Ovary (tissue), 9 donors: ENCODE results near the gene HSPH1. TPM values are rescaled to one million over a fixed set of nuclear protein-coding genes. Genes with fewer than 3 reads are reported as not detected.

Experiments used
- DNase-seq, 5 donors: peaks; one replicate each; pipeline ENCODE4 v3.0.0-alpha.2; 2019 to 2020
- H3K27ac ChIP-seq, 2 donors: fragments of 200-600 bp; one replicate each; pipeline versions ENCODE4 v1.5.1 to v1.8.0; 2019 to 2022
- H3K27me3 ChIP-seq: fragments of 200-600 bp; one replicate; pipeline ENCODE4 v1.8.0; 2022
- H3K36me3 ChIP-seq: fragments of 200-600 bp; sonication (generic); one replicate; pipeline ENCODE4 v1.5.1; 2019
- H3K4me1 ChIP-seq: one replicate; pipeline ENCODE4 v1.8.1; 2013; ENCODE audit warnings: mild to moderate bottlenecking, moderate library complexity; ENCODE audit not compliant: insufficient read depth
- H3K4me3 ChIP-seq: fragments of 200-600 bp; sonication (generic); one replicate; pipeline ENCODE4 v1.5.1; 2017
- H3K9me3 ChIP-seq, 2 donors: fragments of 200-600 bp in 1 of 2; sonication (generic) in 1 of 2; one replicate each; pipeline versions ENCODE4 v1.5.1 to v1.8.1; 2013 to 2019; ENCODE audit warnings: mild to moderate bottlenecking in 1 of 2, moderate library complexity in 1 of 2
- EP300 ChIP-seq: sonication (generic); formaldehyde crosslinking; IDR thresholded peaks from one replicate; pipeline ENCODE4 v1.6.1; 2017; ENCODE audit warnings: antibody characterized with exemption
- POLR2A ChIP-seq: fragments of 450-650 bp; IDR thresholded peaks from one replicate; pipeline ENCODE4 v1.6.1; 2017; ENCODE audit warnings: antibody characterized with exemption, mild to moderate bottlenecking, moderate library complexity
- WGBS, 3 donors: extraction: QIAGEN DNeasy Blood & Tissue Kit in 1 of 3; methylation state at CpG; one replicate each; pipeline versions ENCODE4 v1.1.5 to v1.1.7; 2013 to 2017; 5-methylcytosine and 5-hydroxymethylcytosine counted together
- intact Hi-C, 4 donors: fragments of 100-400 bp; cut with DNase I; formaldehyde crosslinking; loops; one replicate each; pipeline versions ENCODE4 v1.11.0 to v1.15.1; 2022 to 2023
- polyA plus RNA-seq, 2 donors: library from polyadenylated mRNA; stranded (reverse); fragments of 200-250 nt in 1 of 2; fragments of 350-450 nt in 1 of 2; fragmentation: Illumina TruSeq in 1 of 2; extraction: RNeasy Lipid Tissue Mini Kit (QIAGEN cat#74804) in 1 of 2; gene quantifications; one replicate each; pipeline ENCODE4 v1.2.3, GENCODE V29; 2013 to 2014
- total RNA-seq, 7 donors: library from RNA; depleted of rRNA in 2 of 7; stranded (reverse); fragments of >200 nt in 2 of 7; fragmentation: NEBNext Ultra II Directional in 3 of 7; extraction: Animal tissue kit (Norgen Biotek cat#: 25700) in 3 of 7; gene quantifications; one replicate each; pipeline versions ENCODE4 v1.1.0 to v1.2.4, GENCODE V29; 2016 to 2023
- TF ChIP-seq, protein P1 (sequence below), 3 donors: fragments of 450-650 bp in 2 of 3; fragments of 200-600 bp in 1 of 3; IDR thresholded peaks; one replicate each; pipeline versions ENCODE4 v1.5.1 to v1.8.0; 2016 to 2022; ENCODE audit warnings: antibody characterized with exemption in 3 of 3, mild to moderate bottlenecking in 1 of 3
- donor health status: DM: no; HTN: no; CAD: no; lungs with moderate emphysema.
- donor health status: DM: no; HTN: no; CAD: no.
- donor health status: Bipolar disorder and iron deficiency.
- donor health status: DM: yes; HTN: yes; CAD: no.
- donor health status: DM: no; HTN: no; CAD: no.
- donor health status: DM: yes; HTN: yes; CAD: no.

The HSPH1 gene
- total and polyA plus RNA-seq, 9 donors, result 16.0 to 93.2 (median 52.7) TPM

GRCh38 chr13:31131470-31131961, 30.2 kb downstream of the HSPH1 start:
- no peaks in the 10 kb centered on the region for H3K36me3 ChIP-seq
- no peak for TF ChIP-seq EP300
- TF ChIP-seq, protein P1, sequence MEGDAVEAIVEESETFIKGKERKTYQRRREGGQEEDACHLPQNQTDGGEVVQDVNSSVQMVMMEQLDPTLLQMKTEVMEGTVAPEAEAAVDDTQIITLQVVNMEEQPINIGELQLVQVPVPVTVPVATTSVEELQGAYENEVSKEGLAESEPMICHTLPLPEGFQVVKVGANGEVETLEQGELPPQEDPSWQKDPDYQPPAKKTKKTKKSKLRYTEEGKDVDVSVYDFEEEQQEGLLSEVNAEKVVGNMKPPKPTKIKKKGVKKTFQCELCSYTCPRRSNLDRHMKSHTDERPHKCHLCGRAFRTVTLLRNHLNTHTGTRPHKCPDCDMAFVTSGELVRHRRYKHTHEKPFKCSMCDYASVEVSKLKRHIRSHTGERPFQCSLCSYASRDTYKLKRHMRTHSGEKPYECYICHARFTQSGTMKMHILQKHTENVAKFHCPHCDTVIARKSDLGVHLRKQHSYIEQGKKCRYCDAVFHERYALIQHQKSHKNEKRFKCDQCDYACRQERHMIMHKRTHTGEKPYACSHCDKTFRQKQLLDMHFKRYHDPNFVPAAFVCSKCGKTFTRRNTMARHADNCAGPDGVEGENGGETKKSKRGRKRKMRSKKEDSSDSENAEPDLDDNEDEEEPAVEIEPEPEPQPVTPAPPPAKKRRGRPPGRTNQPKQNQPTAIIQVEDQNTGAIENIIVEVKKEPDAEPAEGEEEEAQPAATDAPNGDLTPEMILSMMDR (IDR thresholded peaks at IDR 0.05), result no peak
- TF ChIP-seq POLR2A, result no peak
- no peaks in the 10 kb centered on the region for H3K9me3 ChIP-seq
- no peak overlapping the region for H3K4me3 ChIP-seq
- DNase-seq, result no peak
- WGBS, 3 donors, result 33 to 56% (median 39%) methylated on average over 6 of the region's 6 CpGs
- H3K4me1 ChIP-seq, result no peaks in the 10 kb centered on the region
- intact Hi-C loops, result no loop called here
- no peaks in the 10 kb centered on the region for H3K27me3 ChIP-seq
- no peak overlapping the region for H3K27ac ChIP-seq

- intact Hi-C loops, result no loop called here
- Histone ChIP-seq H3K36me3 (no peaks in the 10 kb centered on the region), H3K27ac (no peak overlapping the region), H3K9me3 (no peaks in the 10 kb centered on the region), H3K4me3 (no peak overlapping the region), H3K27me3 (no peaks in the 10 kb centered on the region), H3K4me1 (no peaks in the 10 kb centered on the region)
- no peak for DNase-seq
- TF ChIP-seq, protein P1 (IDR thresholded peaks at IDR 0.05), result no peak
- TF ChIP-seq EP300 (no peak), POLR2A (no peak)
- 66 to 78% (median 71%) methylated on average over 8 of the region's 8 CpGs for WGBS, 3 donors
These were observed 32.3 kb downstream of the HSPH1 start for GRCh38 chr13:31129419-31129818.

DNA sequence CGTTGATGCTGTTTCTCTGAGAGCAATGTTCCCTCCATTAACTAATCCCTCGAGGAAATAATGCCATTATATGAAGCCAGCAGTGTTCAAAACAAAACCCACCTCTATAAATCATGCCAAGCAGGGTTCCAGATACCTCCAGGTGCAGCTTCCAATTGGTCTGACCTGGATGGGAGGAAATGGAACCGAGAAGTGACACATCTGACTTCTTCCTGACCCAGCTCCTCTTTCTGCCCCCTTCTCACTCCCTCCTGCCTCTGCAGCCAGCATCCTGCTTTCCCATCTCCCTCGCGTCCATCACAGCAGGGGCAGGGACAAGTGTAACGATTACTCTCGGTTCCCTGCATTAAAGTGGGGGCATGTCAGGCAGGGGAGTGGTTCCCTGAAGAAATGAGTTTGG, 37.5 kb downstream of the HSPH1 start:
- WGBS, 3 donors, result 19 to 22% (median 21%) methylated on average over 7 of the region's 7 CpGs
- intact Hi-C loops, result no loop called here
- TF ChIP-seq POLR2A, result no peak
- TF ChIP-seq, protein P1 (IDR thresholded peaks at IDR 0.05), result no peak
- no peak for TF ChIP-seq EP300

GRCh38 chr13:31122544-31123260, 39.0 kb downstream of the HSPH1 start:
- no peak overlapping the region for H3K4me3 ChIP-seq
- no peak for DNase-seq
- H3K4me1 ChIP-seq, result no peaks in the 10 kb centered on the region
- TF ChIP-seq EP300 (no peak), POLR2A (no peak)
- TF ChIP-seq, protein P1 (IDR thresholded peaks at IDR 0.05), result no peak
- no peaks in the 10 kb centered on the region for H3K27me3 ChIP-seq
- WGBS, 3 donors, result 91 to 96% (median 93%) methylated on average over 12 of the region's 12 CpGs
- H3K36me3 ChIP-seq, result no peaks in the 10 kb centered on the region
- H3K27ac ChIP-seq, result no peak overlapping the region
- intact Hi-C loops, result no loop called here
- H3K9me3 ChIP-seq, result no peaks in the 10 kb centered on the region

More for the DNA sequence above, 37.5 kb downstream of the HSPH1 start:
- Histone ChIP-seq H3K36me3 (no peaks in the 10 kb centered on the region), H3K27ac (no peak overlapping the region), H3K4me1 (no peaks in the 10 kb centered on the region), H3K9me3 (no peaks in the 10 kb centered on the region), H3K4me3 (no peak overlapping the region), H3K27me3 (no peaks in the 10 kb centered on the region)
- DNase-seq, result no peak
